K562 treated with DMSO at 1 percent for 12 hours (cell line): ENCODE results near the gene MS4A4A. TPM values are rescaled to one million over a fixed set of nuclear protein-coding genes. Genes with fewer than 3 reads are reported as not detected.

Experiments used
- total RNA-seq: library from RNA; unstranded; fragments of 300-600 nt; gene quantifications from 2 replicates; pipeline ENCODE4 v1.2.3, GENCODE V29; 2022; ENCODE audit not compliant: insufficient read depth

The MS4A4A gene
- 1.9 TPM in 1 of 2 replicates, not detected in the other for total RNA-seq

DNA sequence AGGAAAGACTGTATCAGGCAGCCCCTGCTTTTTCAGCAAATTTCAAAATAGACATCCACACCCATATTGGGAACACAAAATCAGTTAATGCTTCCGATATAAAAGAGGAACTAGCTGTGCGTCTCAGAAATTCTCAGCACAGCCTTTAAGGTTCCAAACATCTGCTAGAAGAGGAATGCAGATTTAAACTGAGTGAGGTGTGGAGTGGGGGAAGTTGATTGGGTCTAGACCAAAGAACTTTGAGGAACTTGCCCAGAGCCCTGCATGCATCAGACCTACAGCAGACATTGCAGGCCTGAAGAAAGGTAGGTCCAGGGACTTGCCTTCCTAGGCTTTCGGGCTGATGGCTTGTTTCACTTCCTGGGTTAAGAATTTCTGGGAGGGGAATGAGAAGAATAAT lies at the start of gene MS4A4A:
Gene MS4A4A (plus strand): TSS at position 255 of the 400 bp plus-strand sequence. CDS start 10 bp downstream, at position 265.

GRCh38 chr11:60242740-60243239 lies 37.7 kb upstream of the MS4A4A start, which contains the start of gene MS4A4E:
TSS of gene MS4A4E (minus strand) at chr11:60243137. CDS start at chr11:60230055, 13,082 bp downstream.

DNA sequence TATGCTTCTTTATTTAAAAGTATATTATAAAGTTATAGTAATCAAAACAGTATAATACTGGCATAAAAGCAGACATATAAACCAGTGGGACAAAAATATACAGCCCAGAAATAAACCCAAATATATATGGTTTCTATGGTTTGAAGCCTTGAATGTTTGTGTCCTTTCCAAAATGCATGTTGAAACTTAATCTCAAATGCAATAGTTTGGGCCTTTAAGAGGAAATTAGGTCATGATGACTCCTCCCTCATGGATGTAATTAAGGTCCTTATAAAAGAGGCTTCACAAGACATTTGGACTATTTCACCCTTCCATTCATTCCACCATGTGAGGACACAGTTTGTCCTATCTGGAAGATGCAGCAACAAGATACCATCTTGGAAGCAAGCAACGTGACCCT lies 46.5 kb downstream of the MS4A4A start, which contains the start of gene MS4A6E:
Gene MS4A6E (plus strand): TSS at position 301 of the 400 bp plus-strand sequence. CDS start 7,641 bp downstream, outside the sequence.

Other genes starting within 250 kb of the MS4A4A start
- gene OOSP2, start 240.3 kb upstream of the MS4A4A start, total RNA-seq: not detected in 2 replicates
- gene MS4A3, start 224.0 kb upstream of the MS4A4A start, total RNA-seq: 33.6 and 56.8 TPM in 2 replicates
- gene MS4A2, start 192.0 kb upstream of the MS4A4A start, total RNA-seq: 1.2 TPM in 1 of 2 replicates, not detected in the other
- gene MS4A6A, start 97.6 kb upstream of the MS4A4A start, total RNA-seq: not detected in 2 replicates
- 0.72 TPM in 1 of 2 replicates, not detected in the other for gene MS4A4E, start 37.5 kb upstream of the MS4A4A start, total RNA-seq
- not detected in 2 replicates for gene MS4A6E, start 46.6 kb downstream of the MS4A4A start, total RNA-seq
- gene MS4A7, start 97.9 kb downstream of the MS4A4A start, total RNA-seq: not detected in 2 replicates
- not detected in 2 replicates for gene MS4A14, start 115.8 kb downstream of the MS4A4A start, total RNA-seq
- gene MS4A5, start 148.9 kb downstream of the MS4A4A start, total RNA-seq: not detected in 2 replicates
- not detected in 2 replicates for gene MS4A1, start 175.2 kb downstream of the MS4A4A start, total RNA-seq
- gene MS4A12, start 212.1 kb downstream of the MS4A4A start, total RNA-seq: not detected in 2 replicates
- not detected in 2 replicates for gene MS4A13, start 234.7 kb downstream of the MS4A4A start, total RNA-seq